Uterus (tissue), 4 donors: ENCODE data around the gene KLF16. TPM values are rescaled to one million over a fixed set of nuclear protein-coding genes. Genes with fewer than 3 reads are reported as not detected.

Experiments
- DNase-seq, 2 donors: peaks; one replicate each; pipeline ENCODE4 v3.0.0-alpha.2; 2019 to 2020
- H3K27ac ChIP-seq, 2 donors: fragments of 200-600 bp; sonication (generic); 1 replicate in 1 of 2; 2 replicates in 1 of 2; pipeline ENCODE4 v1.5.1; 2016 to 2018
- H3K27me3 ChIP-seq, 2 donors: fragments of 200-600 bp; sonication (generic); one replicate each; pipeline ENCODE4 v1.5.1; 2018 to 2019; ENCODE audit warnings: control low read depth in 1 of 2
- H3K36me3 ChIP-seq, 2 donors: fragments of 200-600 bp; sonication (generic); one replicate each; pipeline ENCODE4 v1.5.1; 2019; ENCODE audit warnings: control low read depth in 1 of 2
- H3K4me1 ChIP-seq, 2 donors: fragments of 200-600 bp; sonication (generic); one replicate each; pipeline ENCODE4 v1.5.1; 2018 to 2019; ENCODE audit warnings: control low read depth in 1 of 2
- H3K4me3 ChIP-seq, 2 donors: fragments of 200-600 bp; sonication (generic); 1 replicate in 1 of 2; 2 replicates in 1 of 2; pipeline ENCODE4 v1.5.1; 2018 to 2019; ENCODE audit warnings: mild to moderate bottlenecking in 1 of 2
- H3K9me3 ChIP-seq, 2 donors: fragments of 200-600 bp; sonication (generic); one replicate each; pipeline ENCODE4 v1.5.1; 2019; ENCODE audit warnings: control low read depth in 1 of 2
- POLR2A ChIP-seq, 2 donors: fragments of 450-650 bp; IDR thresholded peaks; one replicate each; pipeline ENCODE4 v1.6.1; 2016; ENCODE audit warnings: antibody characterized with exemption in 2 of 2, mild to moderate bottlenecking in 1 of 2, moderate library complexity in 1 of 2
- intact Hi-C: fragments of 100-400 bp; cut with DNase I; formaldehyde crosslinking; loops from one replicate; pipeline ENCODE4 v1.15.1; 2023; ENCODE audit warnings: low total_unique reads
- total RNA-seq, 4 donors: library from RNA; depleted of rRNA in 3 of 4; stranded (reverse); fragments of >200 nt in 3 of 4; gene quantifications; one replicate each; pipeline versions ENCODE4 v1.1.0 to v1.2.4, GENCODE V29; 2014 to 2023
- TF ChIP-seq, protein P1 (sequence below), 4 experiments: fragments of 200-600 bp in 2 of 4; fragments of 450-650 bp in 2 of 4; sonication (generic) in 2 of 4; IDR thresholded peaks; one replicate each; pipeline ENCODE4 v1.5.1; 2016 to 2019; ENCODE audit warnings: antibody characterized with exemption in 4 of 4, mild to moderate bottlenecking in 2 of 4, moderate library complexity in 1 of 4
- donor health status: DM: yes; HTN: yes; CAD: no.

Gene KLF16
- total RNA-seq, 4 donors from 2014 or later: 0.26 to 17.7 (median 3.9) TPM; not detected in 1

DNA sequence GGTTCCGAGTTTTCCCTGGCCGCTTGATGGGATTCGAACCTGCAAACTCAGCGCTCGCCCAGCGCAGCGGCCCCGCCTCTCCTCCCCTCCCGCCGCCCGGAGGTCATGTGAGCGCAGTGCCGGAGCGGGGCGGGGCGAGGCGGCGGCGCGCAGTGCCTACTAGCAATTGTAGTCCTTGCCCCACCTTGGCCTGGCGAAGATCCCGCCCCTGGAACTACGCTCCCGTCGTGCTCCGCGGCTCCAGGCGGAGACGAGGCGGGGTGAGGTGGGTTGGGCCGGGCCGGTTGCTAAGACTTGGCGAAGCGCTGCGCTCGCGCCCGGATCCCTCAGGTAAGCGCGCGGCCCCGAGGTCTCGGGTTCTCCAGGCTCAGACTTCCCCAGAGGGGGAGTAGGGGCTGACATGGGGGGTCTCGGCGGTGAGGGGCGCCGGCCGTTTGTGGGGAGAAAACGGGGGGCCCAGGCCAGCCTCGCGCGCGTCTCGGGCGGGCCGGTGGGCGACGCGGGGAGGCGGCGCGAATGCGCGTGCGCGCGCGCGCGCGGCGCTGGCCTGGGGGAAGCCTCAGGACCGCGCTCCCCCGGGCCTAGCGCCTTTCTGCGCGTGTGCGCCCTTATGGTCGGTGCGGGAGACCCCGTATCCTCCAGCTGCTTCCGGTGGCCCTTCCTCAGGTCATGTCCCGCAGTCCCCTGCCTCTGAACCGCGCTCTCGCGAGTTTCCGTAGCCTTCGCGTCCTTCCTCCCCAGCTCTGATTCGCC lies 41.9 kb upstream of the KLF16 start, which contains the start of the genes ADAT3 and SCAMP4:
Gene ADAT3 (plus strand): TSS at position 290 of the 753 bp plus-strand sequence. CDS start 6,649 bp downstream, outside the sequence.
Gene SCAMP4 (plus strand): TSS at position 290 of the 753 bp plus-strand sequence. CDS start 9,621 bp downstream, outside the sequence.
- intact Hi-C loops: no loop called here
- peak within 1 kb of the TSS; percentile 81 to 86 for H3K27ac ChIP-seq
- H3K4me1 ChIP-seq: peaks cover 0 to 7% of the 10 kb centered on the region in 2 donors
- no peaks in the 10 kb centered on the region for H3K36me3 ChIP-seq
- no peaks in the 10 kb centered on the region for H3K27me3 ChIP-seq
- peak within 1 kb of the TSS; percentile 42 to 65 for H3K4me3 ChIP-seq
- peak; percentile 55 to 92 for TF ChIP-seq POLR2A (IDR thresholded peaks at IDR 0.05)
- TF ChIP-seq, protein P1, sequence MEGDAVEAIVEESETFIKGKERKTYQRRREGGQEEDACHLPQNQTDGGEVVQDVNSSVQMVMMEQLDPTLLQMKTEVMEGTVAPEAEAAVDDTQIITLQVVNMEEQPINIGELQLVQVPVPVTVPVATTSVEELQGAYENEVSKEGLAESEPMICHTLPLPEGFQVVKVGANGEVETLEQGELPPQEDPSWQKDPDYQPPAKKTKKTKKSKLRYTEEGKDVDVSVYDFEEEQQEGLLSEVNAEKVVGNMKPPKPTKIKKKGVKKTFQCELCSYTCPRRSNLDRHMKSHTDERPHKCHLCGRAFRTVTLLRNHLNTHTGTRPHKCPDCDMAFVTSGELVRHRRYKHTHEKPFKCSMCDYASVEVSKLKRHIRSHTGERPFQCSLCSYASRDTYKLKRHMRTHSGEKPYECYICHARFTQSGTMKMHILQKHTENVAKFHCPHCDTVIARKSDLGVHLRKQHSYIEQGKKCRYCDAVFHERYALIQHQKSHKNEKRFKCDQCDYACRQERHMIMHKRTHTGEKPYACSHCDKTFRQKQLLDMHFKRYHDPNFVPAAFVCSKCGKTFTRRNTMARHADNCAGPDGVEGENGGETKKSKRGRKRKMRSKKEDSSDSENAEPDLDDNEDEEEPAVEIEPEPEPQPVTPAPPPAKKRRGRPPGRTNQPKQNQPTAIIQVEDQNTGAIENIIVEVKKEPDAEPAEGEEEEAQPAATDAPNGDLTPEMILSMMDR (IDR thresholded peaks at IDR 0.05): peak in 1 of 4 experiments; percentile 31
- peak; percentile 99 for DNase-seq
- H3K9me3 ChIP-seq: no peaks in the 10 kb centered on the region

DNA sequence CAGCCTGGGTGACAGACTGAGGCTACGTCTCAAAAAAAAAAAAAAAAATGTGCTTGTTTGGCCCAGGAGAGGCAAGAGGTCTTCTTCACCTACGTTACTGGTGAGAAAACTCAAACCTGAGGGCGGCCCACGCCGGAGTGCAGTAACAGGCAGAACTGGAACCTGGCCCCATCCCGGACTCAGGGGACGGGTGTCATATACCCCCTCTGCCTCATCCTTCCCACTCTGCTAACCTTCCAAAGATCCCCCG lies 41.4 kb upstream of the KLF16 start:
- H3K4me3 ChIP-seq: peak overlapping the region in 1 of 2 donors; percentile 42
- no peaks in the 10 kb centered on the region for H3K36me3 ChIP-seq
- DNase-seq: no peak
- H3K27me3 ChIP-seq: no peaks in the 10 kb centered on the region
- H3K4me1 ChIP-seq: peaks cover 0 to 7% of the 10 kb centered on the region in 2 donors
- intact Hi-C loops: no loop called here
- peak overlapping the region; percentile 80 to 86 for H3K27ac ChIP-seq
- H3K9me3 ChIP-seq: no peaks in the 10 kb centered on the region
- TF ChIP-seq POLR2A (IDR thresholded peaks at IDR 0.05): no peak
- TF ChIP-seq, protein P1 (IDR thresholded peaks at IDR 0.05): peak in 1 of 4 experiments; percentile 5

DNA sequence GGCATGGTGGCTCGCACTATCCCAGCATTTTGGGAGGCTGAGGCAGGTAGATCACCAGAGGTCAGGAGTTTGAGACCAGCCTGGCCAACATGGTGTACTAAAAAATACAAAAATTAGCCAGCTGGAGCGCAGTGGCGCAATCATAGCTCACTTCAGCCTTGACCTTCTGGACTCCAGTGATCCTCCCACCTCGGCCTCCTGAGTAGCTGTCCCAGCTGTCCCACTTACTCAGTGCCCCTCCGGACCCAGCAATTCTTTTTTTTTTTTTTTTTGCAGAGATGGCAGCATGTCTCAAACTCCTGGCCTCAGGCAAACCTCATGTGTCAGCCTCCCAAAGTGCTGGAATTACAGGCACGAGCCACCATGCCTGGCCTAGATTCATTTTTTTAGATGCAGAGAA lies 39.5 kb upstream of the KLF16 start:
- H3K9me3 ChIP-seq: no peaks in the 10 kb centered on the region
- intact Hi-C loops: no loop called here
- TF ChIP-seq POLR2A (IDR thresholded peaks at IDR 0.05): no peak
- TF ChIP-seq, protein P1 (IDR thresholded peaks at IDR 0.05): no peak
- H3K4me3 ChIP-seq: no peak overlapping the region
- H3K27ac ChIP-seq: peak overlapping the region; percentile 66 to 86
- no peaks in the 10 kb centered on the region for H3K27me3 ChIP-seq
- DNase-seq: no peak
- peaks cover 0 to 7% of the 10 kb centered on the region in 2 donors for H3K4me1 ChIP-seq
- H3K36me3 ChIP-seq: no peaks in the 10 kb centered on the region

GRCh38 chr19:1901940-1902404 lies 38.6 kb upstream of the KLF16 start:
- no peak for DNase-seq
- intact Hi-C loops: no loop called here
- no peaks in the 10 kb centered on the region for H3K36me3 ChIP-seq
- H3K27ac ChIP-seq: no peak overlapping the region
- no peaks in the 10 kb centered on the region for H3K27me3 ChIP-seq
- peaks cover 6 to 7% of the 10 kb centered on the region in 2 donors for H3K4me1 ChIP-seq
- no peaks in the 10 kb centered on the region for H3K9me3 ChIP-seq
- no peak overlapping the region for H3K4me3 ChIP-seq
- TF ChIP-seq, protein P1 (IDR thresholded peaks at IDR 0.05): no peak
- TF ChIP-seq POLR2A (IDR thresholded peaks at IDR 0.05): no peak

DNA sequence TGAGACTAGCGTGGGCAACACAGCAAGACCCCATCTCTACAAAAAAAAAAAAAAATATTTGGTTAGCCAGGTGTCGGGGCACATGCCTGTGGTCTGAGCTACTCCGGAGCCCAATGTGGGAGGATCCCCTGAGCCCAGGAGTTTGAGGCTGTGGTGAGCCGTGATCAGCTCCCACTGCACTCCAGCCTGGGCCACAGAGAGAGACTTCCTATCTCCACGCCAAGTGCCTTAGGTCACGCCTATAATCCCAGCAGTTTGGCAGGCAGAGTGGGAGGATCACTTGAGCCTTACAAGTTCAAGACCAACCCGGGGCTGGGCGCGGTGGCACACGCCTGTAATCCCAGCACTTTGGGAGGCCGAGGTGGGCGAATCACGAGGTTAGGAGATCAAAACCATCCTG lies 33.1 kb upstream of the KLF16 start:
- TF ChIP-seq, protein P1 (IDR thresholded peaks at IDR 0.05): no peak
- TF ChIP-seq POLR2A (IDR thresholded peaks at IDR 0.05): no peak
- Histone ChIP-seq H3K9me3 (no peaks in the 10 kb centered on the region), H3K4me3 (no peak overlapping the region), H3K4me1 (peaks cover 0 to 6% of the 10 kb centered on the region in 2 donors), H3K27me3 (no peaks in the 10 kb centered on the region), H3K36me3 (no peaks in the 10 kb centered on the region), H3K27ac (no peak overlapping the region)
- intact Hi-C loops: no loop called here
- DNase-seq: no peak
